ENCODE results near the gene THSD7B. TPM values are rescaled to one million over a fixed set of nuclear protein-coding genes. Genes with fewer than 3 reads are reported as not detected.
"Not testable (repeated sequence)": the region's sequence is repeated elsewhere in the genome, so short reads cannot be mapped to it uniquely, and the experiment has no call there.

THSD7B gene
- not detected for total RNA-seq

- DNase-seq, result no peak
These were observed at the start of gene THSD7B for GRCh38 chr2:136765256-136766072. THSD7B (plus strand) TSS chr2:136765545; CDS start chr2:136882179, 116,634 bp downstream.

- no peak for DNase-seq
These were observed 47.1 kb upstream of the THSD7B start for GRCh38 chr2:136718273-136718672.

- DNase-seq, result no peak
These were observed 37.2 kb upstream of the THSD7B start for GRCh38 chr2:136727973-136728699.

GRCh38 chr2:136736236-136736635 is 29.1 kb upstream of the THSD7B start:
- DNase-seq, result no peak

GRCh38 chr2:136738044-136738443 is 27.3 kb upstream of the THSD7B start:
- no peak for DNase-seq

- no peak for DNase-seq
These were observed 23.9 kb upstream of the THSD7B start for GRCh38 chr2:136741471-136741870.

- no peak for DNase-seq
These were observed 15.3 kb upstream of the THSD7B start for GRCh38 chr2:136750065-136750464.

- DNase-seq, result no peak
These were observed 13.9 kb upstream of the THSD7B start for GRCh38 chr2:136751406-136751805.

GRCh38 chr2:136758504-136758903 is 6.8 kb upstream of the THSD7B start:
- DNase-seq, result not testable (repeated sequence)

- DNase-seq, result no peak
These were observed 691 bp upstream of the THSD7B start for GRCh38 chr2:136764452-136765255.

GRCh38 chr2:136766073-136766404 is 694 bp downstream of the THSD7B start:
- no peak for DNase-seq

GRCh38 chr2:136767030-136767429 is 1.7 kb downstream of the THSD7B start:
- no peak for DNase-seq

- DNase-seq, result no peak
These were observed 4.5 kb downstream of the THSD7B start for GRCh38 chr2:136769871-136770270.

- DNase-seq, result no peak
These were observed 5.0 kb downstream of the THSD7B start for GRCh38 chr2:136770384-136770783.

GRCh38 chr2:136777391-136777790 is 12.0 kb downstream of the THSD7B start:
- DNase-seq, result no peak

GRCh38 chr2:136783856-136784255 is 18.5 kb downstream of the THSD7B start:
- DNase-seq, result no peak

GRCh38 chr2:136785215-136785614 is 19.9 kb downstream of the THSD7B start:
- DNase-seq, result no peak

- DNase-seq, result no peak
These were observed 22.6 kb downstream of the THSD7B start for GRCh38 chr2:136787970-136788369.

- no peak for DNase-seq
These were observed 31.0 kb downstream of the THSD7B start for GRCh38 chr2:136796339-136796738.

GRCh38 chr2:136798766-136799165 is 33.4 kb downstream of the THSD7B start:
- no peak for DNase-seq

GRCh38 chr2:136801661-136802060 is 36.3 kb downstream of the THSD7B start:
- DNase-seq, result no peak

GRCh38 chr2:136809998-136810397 is 44.7 kb downstream of the THSD7B start:
- no peak for DNase-seq

GRCh38 chr2:136818839-136819238 is 53.5 kb downstream of the THSD7B start:
- DNase-seq, result no peak
